MV-4-11 (cell line): ENCODE results near the gene CACNA1H.
"Not testable (repeated sequence)": the region's sequence is repeated elsewhere in the genome, so short reads cannot be mapped to it uniquely, and the experiment has no call there.

Source experiments
- DNase-seq: peaks from one replicate; lab custom pipeline; 2025; lab: John Stamatoyannopoulos, UW

CACNA1H gene

GRCh38 chr16:1255276-1256122 is 102.6 kb downstream of the CACNA1H start, which contains the start of gene TPSD1:
TPSD1 (plus strand) TSS chr16:1256069; CDS start chr16:1256281, 212 bp downstream.
- not testable (repeated sequence) for DNase-seq

- DNase-seq: not testable (repeated sequence)
Observed at GRCh38 chr16:1256296-1256873, 103.5 kb downstream of the CACNA1H start.

- no peak for DNase-seq
Observed at GRCh38 chr16:1256874-1257322, 104.0 kb downstream of the CACNA1H start.

DNA sequence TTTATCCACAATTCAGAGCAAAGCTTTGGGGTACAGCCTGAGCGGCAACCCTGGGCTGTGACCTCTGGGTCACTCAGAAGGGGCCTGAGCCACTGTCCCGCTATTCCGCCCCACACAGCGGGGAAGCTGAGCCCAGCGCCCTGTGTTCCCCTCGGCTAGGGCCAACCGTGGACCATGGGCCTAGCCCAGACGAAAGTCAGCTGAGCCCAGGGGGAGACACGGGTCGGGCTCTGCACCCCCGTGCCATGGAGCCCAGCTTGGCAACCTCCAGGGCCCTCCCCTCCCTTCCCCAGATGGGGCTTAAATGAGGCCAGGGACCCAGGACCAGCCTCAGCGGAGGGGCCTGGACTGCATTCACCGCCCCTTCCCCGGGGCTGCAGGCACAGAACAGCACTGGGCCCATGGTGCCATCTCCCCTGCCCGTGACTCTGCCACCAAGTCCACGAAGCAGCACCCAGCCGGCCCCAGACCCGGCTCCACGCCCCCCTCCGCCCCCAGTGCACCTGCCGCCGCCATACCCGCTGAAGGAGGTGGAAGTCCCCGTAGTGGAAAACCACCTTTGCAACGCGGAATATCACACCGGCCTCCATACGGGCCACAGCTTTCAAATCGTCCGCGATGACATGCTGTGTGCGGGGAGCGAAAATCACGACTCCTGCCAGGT is 104.8 kb downstream of the CACNA1H start:
- no peak for DNase-seq

GRCh38 chr16:1258225-1258600 is 105.3 kb downstream of the CACNA1H start:
- DNase-seq: no peak

GRCh38 chr16:1258906-1259759 is 106.2 kb downstream of the CACNA1H start:
- no peak for DNase-seq

DNA sequence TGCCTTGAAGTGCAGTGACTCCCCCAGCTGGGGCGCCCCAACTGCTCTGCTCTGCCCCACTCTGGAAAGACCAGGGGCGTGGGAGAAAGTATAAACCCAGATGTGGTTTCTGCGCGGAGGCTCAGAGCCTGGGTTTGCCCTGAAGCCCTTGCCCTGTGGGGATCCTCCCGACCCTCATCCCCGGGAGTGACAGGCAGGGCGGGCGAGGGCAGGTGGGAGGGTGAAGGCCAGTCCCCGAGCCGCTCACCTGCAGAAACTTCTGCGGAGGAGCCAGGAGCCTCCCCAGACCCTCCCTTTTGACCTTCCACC is 106.8 kb downstream of the CACNA1H start:
- DNase-seq: no peak

DNA sequence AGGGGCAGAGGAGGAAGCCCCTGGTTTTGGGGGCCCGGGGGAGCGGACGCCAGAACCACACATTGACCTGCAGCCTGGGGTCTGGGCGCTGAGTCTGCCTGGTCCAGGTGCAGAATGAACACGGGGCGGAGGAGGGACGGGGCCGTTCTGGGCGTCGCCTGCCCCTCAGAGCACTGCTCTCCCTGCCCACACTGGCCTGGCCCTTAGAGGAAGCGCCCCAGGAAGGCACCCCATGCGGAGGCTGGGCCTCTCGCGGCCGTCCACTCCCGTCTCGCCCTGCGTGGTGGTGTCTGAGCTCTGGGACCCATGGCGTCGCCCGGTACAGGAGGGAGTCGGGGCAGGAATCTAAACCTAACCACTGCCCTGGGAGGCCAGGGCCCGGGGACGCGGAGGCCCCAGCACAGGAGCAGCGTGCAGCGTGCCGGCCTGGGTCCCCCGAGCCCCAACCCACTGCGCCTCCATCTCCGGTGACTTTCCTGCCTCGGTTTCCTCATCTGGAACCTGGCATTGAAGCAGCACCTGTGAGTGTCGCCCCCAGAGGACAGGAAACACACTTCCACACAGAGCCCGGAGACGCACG is 107.3 kb downstream of the CACNA1H start:
- DNase-seq: no peak

- DNase-seq: no peak
Observed at GRCh38 chr16:1261131-1261892, 108.4 kb downstream of the CACNA1H start.

- DNase-seq: no peak
Observed at GRCh38 chr16:1262210-1262845, 109.4 kb downstream of the CACNA1H start.

DNA sequence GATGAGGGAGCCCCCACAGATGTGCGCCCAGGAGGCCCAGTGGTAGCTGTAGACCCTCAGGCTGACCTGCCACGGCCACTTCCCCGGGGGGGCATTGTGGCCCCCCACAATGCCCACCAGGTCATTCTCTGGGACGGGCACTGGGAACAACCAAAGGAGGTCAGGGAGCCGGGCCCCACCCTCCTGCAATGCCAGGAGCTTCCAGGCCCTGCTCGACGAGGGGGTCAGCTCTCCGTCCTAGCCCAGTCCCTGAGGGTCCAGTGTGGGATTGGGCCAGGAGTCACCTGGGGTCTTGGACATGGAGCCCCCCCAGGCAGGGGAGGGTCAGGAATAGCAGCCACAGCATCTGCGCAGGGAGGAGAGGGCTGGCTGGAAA is 109.9 kb downstream of the CACNA1H start:
- DNase-seq: no peak

- DNase-seq: no peak
Observed at GRCh38 chr16:1263591-1264344, 110.9 kb downstream of the CACNA1H start.

DNA sequence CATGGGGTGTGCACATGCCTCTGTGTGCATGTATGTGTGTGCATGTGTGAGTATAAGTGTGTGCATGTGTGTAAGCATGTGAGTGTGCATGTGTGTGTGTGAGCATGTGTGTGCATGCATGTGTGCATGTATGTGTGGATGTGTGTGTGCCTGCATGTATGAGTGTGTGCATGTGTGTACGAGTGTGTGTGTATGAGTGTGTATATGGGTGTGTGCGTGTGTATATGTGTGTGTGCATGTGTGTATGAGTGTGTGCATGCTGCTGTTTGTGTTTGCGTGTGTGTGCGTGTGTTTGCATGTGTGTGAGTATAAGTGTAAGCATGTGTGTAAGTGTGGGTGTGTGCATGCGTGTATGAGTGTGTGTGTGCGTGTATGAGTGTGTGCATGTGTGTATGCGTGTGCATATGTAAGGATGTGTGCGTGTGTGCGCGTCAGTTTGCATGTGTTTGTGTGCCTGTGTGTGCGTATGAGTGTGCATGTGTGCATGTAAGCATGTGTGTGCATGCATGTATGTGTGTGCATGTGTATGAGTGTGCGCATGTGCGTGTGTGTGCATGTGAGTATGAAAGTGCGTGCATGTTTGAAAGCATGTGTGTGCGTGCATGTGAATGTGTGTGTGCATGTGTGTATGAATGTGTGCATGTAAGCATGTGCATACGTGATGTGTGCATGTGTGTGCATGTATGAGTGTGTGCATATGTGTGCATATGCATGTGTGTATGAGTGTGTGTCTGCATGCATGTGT is 111.6 kb downstream of the CACNA1H start:
- no peak for DNase-seq

DNA sequence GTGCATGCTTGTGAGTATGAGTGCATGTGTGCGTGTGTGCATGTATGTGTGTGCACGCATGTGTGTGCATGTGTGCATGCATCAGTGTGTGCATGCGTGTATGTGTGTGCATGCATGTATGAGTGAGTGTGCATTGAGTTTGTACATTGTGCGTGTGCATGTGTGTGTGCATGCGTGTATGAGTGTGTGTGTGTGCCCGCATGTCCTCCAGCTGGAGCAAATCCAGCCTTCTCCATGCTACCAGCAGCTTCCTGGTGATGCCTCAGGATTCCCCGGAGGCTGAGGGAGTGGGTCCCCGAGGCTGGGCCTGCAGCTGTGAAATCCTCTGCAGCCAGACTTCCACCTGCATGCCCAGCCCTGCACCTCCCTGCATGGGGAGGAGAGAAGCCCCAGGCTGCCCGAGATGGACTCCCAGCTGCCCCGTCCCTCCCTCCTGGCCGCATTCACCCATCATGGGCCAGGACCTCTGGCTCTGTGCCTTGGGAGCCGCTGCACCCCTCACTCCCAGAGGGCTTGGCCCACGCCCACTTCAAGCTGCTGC is 112.3 kb downstream of the CACNA1H start:
- no peak for DNase-seq

DNA sequence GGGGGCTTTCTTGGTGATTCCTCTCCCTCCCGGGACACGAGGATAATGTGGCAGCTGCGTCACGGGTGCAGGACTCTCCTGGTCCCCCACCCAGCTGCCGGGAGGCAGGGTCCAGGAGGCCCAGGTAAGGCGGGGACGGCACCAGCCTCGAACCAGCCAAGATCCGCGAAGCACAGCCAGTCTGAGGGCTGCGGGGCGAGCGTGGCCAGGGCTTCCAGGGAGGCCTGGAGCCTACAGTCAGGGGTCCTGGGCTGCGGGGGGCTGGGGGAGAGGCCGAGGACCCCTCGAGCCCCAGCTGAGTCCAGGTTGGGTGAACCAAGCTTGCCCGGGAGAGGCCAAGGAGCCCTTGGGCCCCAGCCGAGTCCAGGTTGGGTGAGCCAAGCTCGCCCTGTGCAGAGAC is 112.9 kb downstream of the CACNA1H start:
- no peak for DNase-seq

GRCh38 chr16:1269418-1269817 is 116.5 kb downstream of the CACNA1H start:
- not testable (repeated sequence) for DNase-seq

- no peak for DNase-seq
Observed at GRCh38 chr16:1271380-1271723, 118.4 kb downstream of the CACNA1H start.
